ENCODE measurements around the gene LRP4. TPM values are rescaled to one million over a fixed set of nuclear protein-coding genes. Genes with fewer than 3 reads are reported as not detected.

The LRP4 gene
- total RNA-seq, 1 experiment from 2014 or later, result 0.87 TPM

DNA sequence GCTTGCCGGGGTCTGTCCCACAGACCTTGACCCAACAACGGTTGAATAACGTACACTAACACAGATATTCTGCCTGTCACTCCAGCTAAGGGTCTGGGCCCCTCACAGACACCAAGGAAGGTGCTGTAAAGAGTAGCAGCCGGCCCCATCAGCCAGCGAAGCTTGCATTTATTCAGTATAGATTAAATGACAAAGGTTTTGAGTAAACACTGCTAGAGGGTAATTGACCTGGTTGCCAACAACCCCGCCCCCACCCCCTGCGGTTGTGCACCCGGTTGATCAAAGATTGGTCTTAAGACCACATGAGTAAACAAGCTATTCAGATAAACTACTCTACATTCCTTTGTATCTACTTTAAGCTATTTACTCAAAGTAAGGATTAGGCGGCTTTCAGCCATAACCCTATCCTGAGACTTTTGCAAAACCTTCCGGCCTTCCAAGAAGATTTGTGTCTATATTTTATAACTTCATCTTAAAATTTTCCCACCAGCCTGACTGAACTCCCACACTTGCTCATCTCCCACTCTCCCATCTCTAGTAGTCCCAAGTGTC, 67.4 kb downstream of the LRP4 start:
- Histone ChIP-seq H2AFZ (ENCODE audit: low read length) (no peak overlapping the region), H3K4me3 (ENCODE audit: low read length) (no peak overlapping the region), H3F3A (ENCODE audit: low read length, unreplicated experiment) (no peaks in the 10 kb centered on the region), H3K27me3 (ENCODE audit: low read length) (no peaks in the 10 kb centered on the region), H3K9ac (ENCODE audit: low read length) (no peak overlapping the region), H3K79me2 (ENCODE audit: low read length) (peaks cover 3% of the 10 kb centered on the region), H3K27ac (ENCODE audit: low read length) (no peak overlapping the region), H3K9me2 (replicated peaks; ENCODE audit: low read length) (no peaks in the 10 kb centered on the region), H3K4me2 (ENCODE audit: low read length) (no peak overlapping the region), H3K9me3 (ENCODE audit: low read length) (no peaks in the 10 kb centered on the region), H3K4me1 (ENCODE audit: insufficient read depth, low read length) (0 out of 2 replicates have a peak, but pooled peaks cover 6% of the 10 kb centered on the region), H3K36me3 (ENCODE audit: low read depth, low read length) (no peaks in the 10 kb centered on the region), H4K20me1 (ENCODE audit: low read length) (no peaks in the 10 kb centered on the region)
- TF ChIP-seq EZH2phosphoT487 (IDR thresholded peaks at IDR 0.05; ENCODE audit: borderline replicate concordance, low read length) (no peak), CTCF (conservative IDR thresholded peaks at IDR 0.05; ENCODE audit: low read depth, low read length) (no peak), EZH2 (IDR thresholded peaks at IDR 0.05; ENCODE audit: low read length, unreplicated experiment) (no peak)
- intact Hi-C loops (cut with micrococcal nuclease), result no loop called here
- DNase-seq (no peak), ATAC-seq (no peak)
- CTCF ChIA-PET, result no interaction called here
- POLR2A ChIA-PET (ENCODE audit: unreplicated experiment), result no interaction called here
- BruUV-seq (replicated peaks), result no TSS peak

- Histone ChIP-seq H3K79me2 (ENCODE audit: low read length) (peaks cover 15% of the 10 kb centered on the region), H3K9me3 (ENCODE audit: low read length) (no peaks in the 10 kb centered on the region), H3K36me3 (ENCODE audit: low read depth, low read length) (no peaks in the 10 kb centered on the region), H2AFZ (ENCODE audit: low read length) (no peak overlapping the region), H3K4me2 (ENCODE audit: low read length) (no peak overlapping the region), H4K20me1 (ENCODE audit: low read length) (peaks cover 4% of the 10 kb centered on the region; the same call in 1 of the 2 replicates), H3F3A (ENCODE audit: low read length, unreplicated experiment) (no peaks in the 10 kb centered on the region), H3K9me2 (replicated peaks; ENCODE audit: low read length) (no peaks in the 10 kb centered on the region), H3K4me1 (ENCODE audit: insufficient read depth, low read length) (0 out of 2 replicates have a peak, but pooled peaks cover 8% of the 10 kb centered on the region), H3K27ac (ENCODE audit: low read length) (no peak overlapping the region), H3K9ac (ENCODE audit: low read length) (no peak overlapping the region), H3K27me3 (ENCODE audit: low read length) (no peaks in the 10 kb centered on the region), H3K4me3 (ENCODE audit: low read length) (no peak overlapping the region)
- ATAC-seq, result no peak
- intact Hi-C loops (cut with micrococcal nuclease), result no loop called here
- no peak for DNase-seq
- CTCF ChIA-PET, result no interaction called here
- TF ChIP-seq EZH2phosphoT487 (IDR thresholded peaks at IDR 0.05; ENCODE audit: borderline replicate concordance, low read length) (no peak), CTCF (conservative IDR thresholded peaks at IDR 0.05; ENCODE audit: low read depth, low read length) (no peak), EZH2 (IDR thresholded peaks at IDR 0.05; ENCODE audit: low read length, unreplicated experiment) (no peak)
- POLR2A ChIA-PET (ENCODE audit: unreplicated experiment), result no interaction called here
- no TSS peak for BruUV-seq (replicated peaks)
Observed at GRCh38 chr11:46849631-46850030, 68.7 kb downstream of the LRP4 start.

- Histone ChIP-seq H3K9ac (ENCODE audit: low read length) (peak overlapping the region; percentile 91), H3F3A (ENCODE audit: low read length, unreplicated experiment) (no peaks in the 10 kb centered on the region), H3K27me3 (ENCODE audit: low read length) (no peaks in the 10 kb centered on the region), H2AFZ (ENCODE audit: low read length) (peak overlapping the region; percentile 98), H3K36me3 (ENCODE audit: low read depth, low read length) (0 out of 2 replicates have a peak, but pooled peaks cover 4% of the 10 kb centered on the region), H4K20me1 (ENCODE audit: low read length) (peaks cover 22% of the 10 kb centered on the region), H3K4me2 (ENCODE audit: low read length) (peak overlapping the region; percentile 96), H3K9me2 (replicated peaks; ENCODE audit: low read length) (no peaks in the 10 kb centered on the region), H3K79me2 (ENCODE audit: low read length) (peaks cover 47% of the 10 kb centered on the region), H3K4me3 (ENCODE audit: low read length) (peak overlapping the region; percentile 98), H3K4me1 (ENCODE audit: insufficient read depth, low read length) (peaks cover 14% of the 10 kb centered on the region; the same call in 1 of the 2 replicates), H3K27ac (ENCODE audit: low read length) (no peak overlapping the region), H3K9me3 (ENCODE audit: low read length) (no peaks in the 10 kb centered on the region)
- no peak for DNase-seq
- CTCF ChIA-PET, result no interaction called here
- TF ChIP-seq EZH2 (IDR thresholded peaks at IDR 0.05; ENCODE audit: low read length, unreplicated experiment) (no peak), EZH2phosphoT487 (IDR thresholded peaks at IDR 0.05; ENCODE audit: borderline replicate concordance, low read length) (no peak), CTCF (conservative IDR thresholded peaks at IDR 0.05; ENCODE audit: low read depth, low read length) (no peak)
- intact Hi-C loops (cut with micrococcal nuclease), result loop anchor here (1.0 kb wide), 1 partner anchor 18 kb away; no protein-coding TSS in a partner anchor
- POLR2A ChIA-PET (ENCODE audit: unreplicated experiment), result interaction anchor here (1.0 kb wide), 1 partner anchor 20 kb away, joined by 4 read pairs; no protein-coding TSS in a partner anchor
- ATAC-seq, result peak; percentile 39
- TSS peak; percentile 87 for BruUV-seq (replicated peaks)
Observed at GRCh38 chr11:46846510-46846830, 71.9 kb downstream of the LRP4 start.

All from PC-3 (cell line).